GM19372 (cell line): ENCODE results near the gene USP35.
"Not testable (repeated sequence)": the region's sequence is repeated elsewhere in the genome, so short reads cannot be mapped to it uniquely, and the experiment has no call there.

Experiments
- ATAC-seq: cut with Tn5 transposase; IDR thresholded peaks from one replicate; pipeline ENCODE4 v1.9.1; 2021; ENCODE audit warnings: mild to moderate bottlenecking, low read depth, moderate library complexity; ENCODE audit not compliant: unreplicated experiment

The USP35 gene

GRCh38 chr11:78168539-78169477 lies 19.9 kb upstream of the USP35 start:
- no peak for ATAC-seq

DNA sequence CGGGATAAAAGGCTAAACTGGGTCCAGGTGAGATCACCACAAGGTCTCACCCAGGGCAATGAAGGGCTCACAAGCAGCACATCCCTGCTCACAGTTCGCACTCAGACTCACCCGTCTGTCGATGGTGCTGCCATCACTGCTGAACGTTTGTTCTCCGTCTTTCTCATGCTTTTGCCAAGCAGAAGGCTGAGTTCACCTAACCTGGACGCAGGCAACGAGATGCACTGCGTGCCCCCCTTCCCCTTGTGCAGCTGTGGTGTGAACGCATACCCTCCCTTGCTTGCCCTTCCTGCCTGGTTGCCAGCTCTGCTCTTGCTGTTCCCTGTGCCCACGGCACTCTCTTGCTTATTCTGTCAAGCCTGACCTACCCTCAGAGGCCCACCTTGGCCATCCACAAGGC lies 18.3 kb upstream of the USP35 start:
- no peak for ATAC-seq

GRCh38 chr11:78170874-78171549 lies 17.7 kb upstream of the USP35 start:
- ATAC-seq = no peak

GRCh38 chr11:78171951-78172350 lies 16.8 kb upstream of the USP35 start:
- ATAC-seq = no peak

GRCh38 chr11:78175862-78176261 lies 12.9 kb upstream of the USP35 start:
- ATAC-seq = not testable (repeated sequence)

DNA sequence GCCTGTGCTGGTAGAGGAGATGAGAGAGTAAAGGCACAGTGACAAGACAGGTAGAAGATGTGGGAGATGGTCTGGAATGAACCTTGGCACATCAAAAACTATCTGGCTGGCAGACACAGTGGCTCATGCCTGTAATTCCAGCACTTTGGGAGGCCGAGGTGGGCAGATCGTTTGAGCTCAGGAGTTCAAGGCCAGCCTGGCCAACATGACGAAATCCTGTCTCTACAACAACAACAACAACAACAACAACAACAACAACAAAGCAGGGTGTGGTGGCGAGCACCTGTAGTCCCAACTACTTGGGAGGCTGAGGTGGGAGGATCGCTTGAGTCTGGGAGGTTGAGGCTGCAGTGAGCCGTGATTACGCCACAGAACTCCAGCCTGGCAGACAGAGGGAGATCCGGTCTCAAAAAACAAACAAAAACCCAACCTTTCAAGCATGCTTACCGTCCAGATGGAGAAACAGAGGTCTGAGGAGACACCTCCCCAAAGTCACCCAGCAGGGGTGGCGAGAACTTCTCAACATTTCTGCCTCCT lies 12.0 kb upstream of the USP35 start:
- ATAC-seq = no peak

DNA sequence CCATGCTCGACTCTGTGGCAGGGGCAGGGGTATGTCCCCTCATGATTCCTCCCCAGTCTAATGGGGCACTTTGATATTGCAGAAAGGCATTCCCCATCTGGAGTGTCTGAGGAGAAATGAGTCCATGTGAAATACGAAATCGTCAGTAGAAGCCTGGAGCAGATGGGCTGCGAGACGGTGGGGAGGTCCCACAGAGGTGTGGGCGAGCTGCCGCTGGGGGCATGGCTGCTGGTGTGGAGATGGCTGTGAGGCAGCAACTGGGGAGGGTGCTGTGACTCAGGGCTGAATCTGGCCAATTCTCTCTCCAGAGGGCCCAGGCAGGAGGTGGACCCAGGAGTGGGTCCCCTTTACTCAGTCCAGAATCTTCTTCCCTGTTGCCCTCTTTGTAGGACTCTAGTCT lies 11.5 kb upstream of the USP35 start:
- ATAC-seq = no peak

DNA sequence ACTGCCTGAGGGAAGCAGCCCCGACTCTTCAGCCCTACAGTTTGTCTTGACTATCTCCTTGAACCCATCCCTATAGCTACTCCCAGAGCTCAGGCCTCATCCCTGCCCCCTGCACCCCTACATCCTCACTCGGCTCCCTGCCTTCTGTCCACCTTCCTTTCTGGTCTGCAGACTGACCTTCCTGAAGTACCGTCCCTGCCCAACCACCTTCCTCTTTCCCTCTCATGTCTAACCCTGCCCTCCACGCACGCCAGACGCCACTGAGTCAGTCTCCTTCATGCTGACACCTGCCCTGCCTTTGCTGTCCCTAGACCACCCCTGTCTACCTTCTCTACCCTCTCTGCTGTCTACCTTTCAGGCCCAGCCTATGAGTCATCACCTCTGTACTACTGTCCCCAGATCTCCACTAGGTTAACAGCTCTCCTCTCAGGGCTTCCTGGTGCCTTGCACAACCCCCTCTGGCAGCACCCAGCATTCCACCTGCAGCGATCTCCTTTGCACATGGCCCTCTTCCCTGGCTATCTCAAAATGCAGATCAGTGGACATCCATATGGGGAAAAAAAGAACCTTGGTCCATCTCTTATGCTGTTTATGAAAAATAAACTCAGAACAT lies 9.2 kb upstream of the USP35 start:
- no peak for ATAC-seq

DNA sequence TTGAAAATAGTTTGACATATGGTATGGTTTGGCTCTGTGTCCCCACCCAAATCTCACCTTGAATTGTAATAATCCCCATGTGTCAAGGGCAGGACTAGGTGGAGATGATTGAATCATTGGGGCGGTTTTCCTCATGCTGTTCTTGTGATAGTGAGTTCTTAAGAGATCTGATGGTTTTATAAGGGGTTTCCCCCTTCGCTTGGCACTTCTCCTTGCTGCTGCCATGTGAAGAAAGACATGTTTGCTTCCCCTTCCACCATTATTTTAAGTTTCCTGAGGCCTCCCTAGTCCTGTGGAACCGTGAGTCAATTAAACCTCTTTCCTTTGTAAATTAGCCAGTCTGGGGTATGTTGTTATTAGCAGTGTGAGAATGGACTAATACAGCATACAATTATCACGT lies 8.0 kb upstream of the USP35 start:
- no peak for ATAC-seq

GRCh38 chr11:78181185-78181584 lies 7.5 kb upstream of the USP35 start:
- ATAC-seq = no peak

- ATAC-seq = peak; percentile 18
Measured at GRCh38 chr11:78187366-78188285, 1.1 kb upstream of the USP35 start.

DNA sequence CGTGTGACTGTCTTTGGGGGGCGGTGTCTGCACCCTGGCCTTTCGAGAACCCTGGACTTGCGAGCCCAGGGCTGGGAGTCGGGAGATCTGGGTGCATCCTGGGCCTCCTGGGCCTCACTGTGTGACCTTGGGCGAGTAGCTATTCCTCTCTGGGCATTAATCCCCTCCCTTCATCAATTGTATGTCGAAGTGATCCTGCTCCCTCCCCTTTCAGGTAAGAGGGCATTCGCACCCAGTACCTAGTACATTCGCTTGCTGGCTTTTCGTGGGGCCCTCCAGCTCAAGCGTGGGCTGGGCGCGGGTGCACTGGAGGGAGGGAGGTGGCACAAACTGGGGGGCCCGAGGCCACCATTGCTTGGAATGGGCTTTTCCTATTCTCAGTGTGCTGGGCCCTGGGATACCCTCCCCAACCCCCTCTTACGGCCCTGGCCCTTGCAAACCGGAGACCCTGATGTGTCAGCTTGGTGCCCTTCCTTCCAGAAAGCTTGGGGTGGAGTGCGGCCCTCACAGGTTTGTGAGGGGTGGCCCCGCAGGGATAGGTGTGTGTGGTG lies 530 bp downstream of the USP35 start:
- ATAC-seq = no peak

GRCh38 chr11:78189851-78190250 lies 1.1 kb downstream of the USP35 start:
- ATAC-seq = no peak

GRCh38 chr11:78190374-78190773 lies 1.7 kb downstream of the USP35 start:
- no peak for ATAC-seq

GRCh38 chr11:78190871-78191538 lies 2.3 kb downstream of the USP35 start:
- ATAC-seq = no peak

GRCh38 chr11:78192223-78192719 lies 3.6 kb downstream of the USP35 start:
- ATAC-seq = no peak

DNA sequence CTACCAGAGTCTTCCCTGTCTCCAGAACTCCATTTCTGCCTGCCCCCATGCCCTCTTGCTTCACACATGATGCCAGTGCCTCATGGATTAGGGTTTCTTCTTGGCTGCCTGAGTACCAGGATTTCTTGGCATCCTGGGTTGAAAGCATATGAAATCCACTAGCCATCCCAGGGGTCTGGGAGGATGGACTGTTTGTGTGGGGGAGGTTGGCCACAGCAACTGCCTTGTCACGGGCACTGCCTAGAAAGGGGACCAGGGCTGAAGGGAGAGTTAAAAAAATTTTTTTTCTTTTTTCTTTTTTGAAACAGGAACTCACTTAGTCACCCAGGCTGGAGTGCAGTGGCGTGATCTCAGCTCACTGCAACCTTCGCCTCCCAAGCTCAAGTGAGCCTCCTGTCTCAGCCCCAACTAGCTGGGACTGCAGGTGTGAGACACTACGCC lies 4.2 kb downstream of the USP35 start:
- ATAC-seq = no peak

GRCh38 chr11:78193806-78194205 lies 5.1 kb downstream of the USP35 start:
- no peak for ATAC-seq

GRCh38 chr11:78194490-78194889 lies 5.8 kb downstream of the USP35 start:
- no peak for ATAC-seq
